HG02798 (cell line): ENCODE results near the gene C20orf141.

Experiments
- ATAC-seq: cut with Tn5 transposase; IDR thresholded peaks from one replicate; pipeline ENCODE4 v1.9.1; 2021; ENCODE audit warnings: mild to moderate bottlenecking; ENCODE audit not compliant: unreplicated experiment, poor library complexity

The C20orf141 gene

DNA sequence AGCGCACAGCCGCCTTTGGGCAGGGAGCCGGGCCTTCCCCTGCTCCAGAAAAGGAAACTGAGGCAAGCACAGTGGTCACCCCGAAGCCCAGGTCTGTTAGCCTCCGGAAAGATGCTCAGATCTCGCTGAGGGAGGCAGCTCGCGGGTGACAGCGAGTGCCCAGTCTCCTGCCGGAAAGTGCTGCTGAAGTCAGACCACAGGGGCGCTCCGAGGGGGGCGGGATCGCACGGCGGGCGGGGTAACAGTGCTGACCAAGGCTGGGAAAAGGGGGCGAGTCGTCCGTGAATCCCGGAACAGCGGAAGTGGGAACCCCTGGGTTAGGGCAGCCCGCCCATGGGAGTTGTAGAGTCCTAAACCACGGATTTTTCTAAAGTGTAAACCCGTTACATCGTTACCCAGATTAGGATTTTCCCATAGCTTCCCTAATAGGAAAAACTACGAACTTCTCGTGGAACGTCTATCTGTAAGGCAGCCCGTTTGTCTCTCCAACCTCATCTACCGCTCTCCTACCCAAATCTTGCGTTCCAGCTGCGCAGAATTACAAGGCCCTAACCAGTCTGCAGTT lies 26.3 kb downstream of the C20orf141 start:
- peak; percentile 32 for ATAC-seq

DNA sequence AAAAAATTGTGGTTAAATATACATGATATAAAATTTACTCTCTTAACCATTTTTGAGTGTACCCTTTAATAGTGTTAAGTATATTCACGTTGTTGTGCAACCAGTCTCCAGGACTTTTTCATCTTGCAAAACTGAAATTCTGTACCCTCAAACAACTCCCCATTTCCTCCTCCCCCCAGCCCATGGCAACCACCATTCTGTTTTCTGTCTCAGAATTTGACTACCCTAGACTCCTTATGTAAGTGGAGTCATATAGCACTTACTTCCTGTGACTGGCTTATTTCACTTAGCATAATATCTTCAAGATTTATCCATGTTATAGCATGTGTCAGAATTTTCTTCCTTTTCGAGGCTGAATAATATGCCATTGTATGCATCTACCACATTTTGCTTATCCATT lies 30.8 kb downstream of the C20orf141 start:
- ATAC-seq = no peak

- ATAC-seq = no peak
These were observed 31.9 kb downstream of the C20orf141 start for GRCh38 chr20:2846698-2847097.

DNA sequence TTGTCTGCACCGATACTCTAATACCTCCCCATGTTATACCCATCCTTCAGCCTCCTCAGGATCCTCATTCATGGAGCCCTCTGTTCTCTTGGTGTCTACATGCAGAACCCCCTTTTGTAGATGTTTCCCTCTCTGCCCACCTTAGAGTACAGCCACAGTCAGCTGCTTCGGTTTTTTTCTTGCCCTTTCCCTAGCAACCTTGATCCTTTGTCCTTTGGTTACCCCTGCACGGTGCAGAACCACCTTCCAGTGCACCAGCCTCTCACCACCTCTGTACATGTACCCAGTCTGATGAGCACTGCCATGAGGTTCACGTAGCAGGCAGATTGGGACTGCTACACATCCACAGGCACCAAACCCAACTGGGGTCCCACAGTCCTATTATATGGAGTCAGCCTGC lies 33.0 kb downstream of the C20orf141 start:
- ATAC-seq = no peak

DNA sequence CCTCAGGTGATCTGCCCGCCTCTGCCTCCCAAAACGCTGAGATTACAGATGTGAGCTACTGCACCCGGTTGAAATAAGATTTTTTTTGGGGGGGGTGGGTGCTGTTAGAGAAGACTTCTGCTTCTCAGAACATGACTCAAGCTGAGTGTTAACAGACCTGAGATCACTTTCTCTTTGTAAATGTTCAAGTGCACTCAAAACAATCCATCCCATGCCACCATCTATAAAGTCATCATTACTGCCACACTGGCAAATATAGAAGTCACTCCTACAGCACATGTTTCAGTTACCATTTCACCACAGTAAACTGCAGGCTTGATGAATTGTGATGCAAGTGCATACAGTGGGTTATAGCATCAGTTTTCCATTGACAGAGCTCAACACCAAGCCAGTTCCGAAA lies 34.7 kb downstream of the C20orf141 start:
- ATAC-seq = no peak

- ATAC-seq = no peak
These were observed 36.3 kb downstream of the C20orf141 start for GRCh38 chr20:2851086-2851485.

GRCh38 chr20:2858591-2858990 lies 43.8 kb downstream of the C20orf141 start:
- ATAC-seq = no peak

DNA sequence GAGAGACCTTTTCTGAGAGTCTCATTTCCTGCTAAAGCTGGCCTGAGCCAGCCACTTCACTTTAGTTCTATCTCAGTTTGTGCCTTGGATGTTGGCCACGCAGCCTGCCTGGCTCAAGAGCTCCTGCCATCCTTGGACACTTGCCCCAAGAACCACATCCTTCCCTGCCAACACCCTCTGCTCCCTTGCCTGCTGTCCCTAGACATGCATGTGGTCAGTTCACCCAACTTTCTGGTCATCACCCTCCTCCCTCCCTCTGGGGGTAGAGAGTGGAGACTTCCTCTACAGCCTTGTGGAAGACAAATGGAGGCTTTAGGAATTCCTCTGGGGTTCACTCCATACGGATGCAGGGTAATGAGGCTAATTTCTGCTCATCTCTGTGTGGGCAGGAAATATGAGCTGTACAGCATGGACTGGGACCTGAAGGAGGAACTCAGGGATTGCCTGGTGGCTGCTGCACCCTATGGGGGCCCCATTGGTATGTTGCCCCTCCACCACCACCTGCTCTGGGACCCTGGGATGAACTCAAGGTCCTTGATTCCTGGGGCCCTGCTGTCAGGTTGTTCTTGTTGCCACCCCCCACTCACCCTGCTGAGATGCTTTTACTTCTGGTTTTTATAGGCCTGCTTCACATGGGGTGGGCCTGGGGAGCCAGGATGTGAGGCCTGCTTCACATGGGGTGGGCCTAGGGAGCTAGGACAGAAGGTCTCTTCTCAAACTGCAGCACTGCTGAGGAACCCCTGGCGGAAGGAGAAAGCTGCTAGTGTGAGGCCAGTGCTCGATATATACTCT lies 44.7 kb downstream of the C20orf141 start:
- ATAC-seq = no peak

DNA sequence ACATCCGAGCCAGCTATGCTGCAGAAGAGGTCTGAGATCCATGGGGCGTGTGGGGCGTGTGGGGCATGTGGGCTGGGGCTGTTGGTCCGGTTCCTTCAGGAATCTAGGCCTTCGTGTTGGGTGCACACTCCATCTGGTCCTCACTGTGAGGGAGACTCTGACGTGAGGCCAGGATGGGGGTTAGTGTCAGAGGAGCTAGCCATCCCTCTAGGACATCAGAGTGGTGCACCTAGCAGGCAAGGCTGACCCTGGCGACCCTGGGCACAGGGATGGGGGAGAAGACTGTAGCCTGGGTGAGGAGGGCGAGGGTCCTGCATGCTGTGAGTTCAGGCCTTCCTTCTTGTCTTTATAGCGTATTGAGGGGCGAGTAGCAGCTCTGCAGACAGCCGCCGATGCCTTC lies 49.8 kb downstream of the C20orf141 start:
- no peak for ATAC-seq

- no peak for ATAC-seq
These were observed 50.3 kb downstream of the C20orf141 start for GRCh38 chr20:2865101-2865500.
